ENCODE results near the gene CACNG4.

- TF ChIP-seq CTCF (IDR thresholded peaks at IDR 0.05) (no peak), EZH2 (IDR thresholded peaks at IDR 0.05) (no peak)
Observed at GRCh38 chr17:66951605-66951953, 12.9 kb upstream of the CACNG4 start.
